Neural cell (in vitro differentiated cells): ENCODE data around the gene BNIPL. TPM values are rescaled to one million over a fixed set of nuclear protein-coding genes. Genes with fewer than 3 reads are reported as not detected.
A peak's percentile ranks its signal among the peaks of the same experiment; 100 is the strongest.

Experiments
- H2AFZ ChIP-seq: fragments of 200-600, 300-800 bp; sonication (generic), shearing (Covaris generic); 2 replicates; pipeline ENCODE4 v1.6.0; 2014; ENCODE audit warnings: low read depth, mild to moderate bottlenecking, antibody characterized with exemption, low read length, moderate library complexity
- H3F3A ChIP-seq: fragments of 200-600 bp; shearing (Covaris generic); 2 replicates; pipeline ENCODE4 v1.6.1; 2016; ENCODE audit warnings: mild to moderate bottlenecking, moderate library complexity, mixed read lengths, antibody characterized with exemption, low read length; ENCODE audit not compliant: insufficient read depth, poor library complexity, severe bottlenecking
- H3K27ac ChIP-seq: fragments of 200-600, 300-800 bp; sonication (generic), shearing (Covaris generic); 2 replicates; pipeline ENCODE4 v1.5.1; 2014; ENCODE audit warnings: mild to moderate bottlenecking, low read length, moderate library complexity
- H3K27me3 ChIP-seq: fragments of 300-800, 200-600 bp; sonication (generic), shearing (Covaris generic); 2 replicates; pipeline ENCODE4 v1.6.0; 2014; ENCODE audit warnings: mild to moderate bottlenecking, low read depth, low read length, moderate library complexity; ENCODE audit not compliant: insufficient read depth
- H3K36me3 ChIP-seq: fragments of 300-800, 200-600 bp; sonication (generic), shearing (Covaris generic); 2 replicates; pipeline ENCODE4 v1.5.1; 2014; ENCODE audit warnings: mild to moderate bottlenecking, antibody characterized with exemption, low read length, moderate library complexity; ENCODE audit not compliant: insufficient read depth
- H3K4me2 ChIP-seq: fragments of 300-800, 200-600 bp; sonication (generic), shearing (Covaris generic); 2 replicates; pipeline ENCODE4 v1.6.0; 2014; ENCODE audit warnings: mild to moderate bottlenecking, low read length
- H3K4me3 ChIP-seq: fragments of 300-800, 200-600 bp; sonication (generic), shearing (Covaris generic); 2 replicates; pipeline ENCODE4 v1.5.1; 2014; ENCODE audit warnings: mild to moderate bottlenecking, low read length, moderate library complexity
- H3K79me2 ChIP-seq: fragments of 200-600 bp; shearing (Covaris generic); replicated peaks from 2 replicates; pipeline ENCODE4 v1.6.0; 2014; ENCODE audit warnings: mild to moderate bottlenecking, low read length, moderate library complexity; ENCODE audit not compliant: insufficient read depth
- H3K9ac ChIP-seq: fragments of 300-800, 200-600 bp; sonication (generic), shearing (Covaris generic); 2 replicates; pipeline ENCODE4 v1.6.1; 2016; ENCODE audit warnings: mild to moderate bottlenecking, low read length, mixed read lengths
- H3K9me2 ChIP-seq: fragments of 200-600 bp; shearing (Covaris generic); 2 replicates; pipeline ENCODE4 v1.6.1; 2016; ENCODE audit warnings: mild to moderate bottlenecking, low read length, mixed read lengths; ENCODE audit not compliant: insufficient read depth
- H3K9me3 ChIP-seq: fragments of 200-600, 300-800 bp; sonication (generic), shearing (Covaris generic); 2 replicates; pipeline ENCODE4 v1.6.1; 2016; ENCODE audit warnings: mild to moderate bottlenecking, mixed run types, low read length, moderate library complexity, mixed read lengths
- H4K20me1 ChIP-seq: fragments of 200-600 bp; shearing (Covaris generic); 2 replicates; pipeline ENCODE4 v1.6.1; 2016; ENCODE audit warnings: mild to moderate bottlenecking, mixed run types; ENCODE audit not compliant: insufficient read depth
- CTCF ChIP-seq: fragments of 450-650 bp; IDR thresholded peaks from 2 replicates; pipeline ENCODE4 v1.5.1; 2014; ENCODE audit warnings: antibody characterized with exemption, mild to moderate bottlenecking, moderate library complexity; ENCODE audit not compliant: poor library complexity, severe bottlenecking
- EP300 ChIP-seq: fragments of 450-650 bp; conservative IDR thresholded peaks from 2 replicates; pipeline ENCODE4 v1.6.1; 2014; ENCODE audit warnings: antibody characterized with exemption, mild to moderate bottlenecking, moderate library complexity; ENCODE audit not compliant: poor library complexity, severe bottlenecking
- EZH2 ChIP-seq: fragments of 200-600, 300-800 bp; shearing (Covaris generic), sonication (generic); IDR thresholded peaks from 2 replicates; pipeline ENCODE4 v1.6.1; 2014; ENCODE audit warnings: antibody characterized with exemption, low read length, borderline replicate concordance, mild to moderate bottlenecking; ENCODE audit not compliant: insufficient read depth, poor library complexity, severe bottlenecking
- MXI1 ChIP-seq: fragments of 450-650 bp; conservative IDR thresholded peaks from 2 replicates; pipeline ENCODE4 v1.6.1; 2014; ENCODE audit warnings: antibody characterized with exemption, mild to moderate bottlenecking; ENCODE audit not compliant: poor library complexity, severe bottlenecking
- POLR2AphosphoS5 ChIP-seq: IDR thresholded peaks from 2 replicates; pipeline ENCODE4 v1.6.1; 2012
- RAD21 ChIP-seq: fragments of 450-650 bp; conservative IDR thresholded peaks from 2 replicates; pipeline ENCODE4 v1.6.1; 2014; ENCODE audit warnings: antibody characterized with exemption, mild to moderate bottlenecking, moderate library complexity
- SMC3 ChIP-seq: fragments of 450-650 bp; conservative IDR thresholded peaks from 2 replicates; pipeline ENCODE4 v1.6.1; 2014; ENCODE audit warnings: antibody characterized with exemption, mild to moderate bottlenecking, moderate library complexity; ENCODE audit not compliant: poor library complexity
- TAF1 ChIP-seq: IDR thresholded peaks from 2 replicates; pipeline ENCODE4 v1.6.1; 2012; ENCODE audit warnings: low read depth
- polyA plus RNA-seq: library from polyadenylated mRNA; depleted of rRNA; stranded (reverse); fragments of >200 nt; gene quantifications from 2 replicates; pipeline ENCODE4 v1.2.3, GENCODE V29; 2014
- TF ChIP-seq, protein P1 (sequence below): IDR thresholded peaks from 2 replicates; pipeline ENCODE4 v1.6.1; 2012; ENCODE audit warnings: borderline replicate concordance

Gene BNIPL
- polyA plus RNA-seq, 1 donor from 2014 or later, result 0.33 TPM

- Histone ChIP-seq H3K9me3 (no peaks in the 10 kb centered on the region), H3K36me3 (no peaks in the 10 kb centered on the region), H3K27ac (no peak overlapping the region), H3K4me2 (no peak overlapping the region), H2AFZ (no peak overlapping the region), H3K4me3 (peak overlapping the region; percentile 14), H3K9ac (no peak overlapping the region), H3K27me3 (no peaks in the 10 kb centered on the region), H4K20me1 (no peaks in the 10 kb centered on the region), H3F3A (no peaks in the 10 kb centered on the region), H3K79me2 (no peaks in the 10 kb centered on the region), H3K9me2 (no peaks in the 10 kb centered on the region)
- TF ChIP-seq SMC3 (no peak), MXI1 (no peak), EP300 (no peak), POLR2AphosphoS5 (no peak), TAF1 (no peak)
These were observed 13.1 kb downstream of the BNIPL start for GRCh38 chr1:151049458-151049857.

- no peaks in the 10 kb centered on the region for H3K79me2 ChIP-seq
- no peak for TF ChIP-seq EZH2
- no peak for TF ChIP-seq POLR2AphosphoS5
- TF ChIP-seq, protein P1, sequence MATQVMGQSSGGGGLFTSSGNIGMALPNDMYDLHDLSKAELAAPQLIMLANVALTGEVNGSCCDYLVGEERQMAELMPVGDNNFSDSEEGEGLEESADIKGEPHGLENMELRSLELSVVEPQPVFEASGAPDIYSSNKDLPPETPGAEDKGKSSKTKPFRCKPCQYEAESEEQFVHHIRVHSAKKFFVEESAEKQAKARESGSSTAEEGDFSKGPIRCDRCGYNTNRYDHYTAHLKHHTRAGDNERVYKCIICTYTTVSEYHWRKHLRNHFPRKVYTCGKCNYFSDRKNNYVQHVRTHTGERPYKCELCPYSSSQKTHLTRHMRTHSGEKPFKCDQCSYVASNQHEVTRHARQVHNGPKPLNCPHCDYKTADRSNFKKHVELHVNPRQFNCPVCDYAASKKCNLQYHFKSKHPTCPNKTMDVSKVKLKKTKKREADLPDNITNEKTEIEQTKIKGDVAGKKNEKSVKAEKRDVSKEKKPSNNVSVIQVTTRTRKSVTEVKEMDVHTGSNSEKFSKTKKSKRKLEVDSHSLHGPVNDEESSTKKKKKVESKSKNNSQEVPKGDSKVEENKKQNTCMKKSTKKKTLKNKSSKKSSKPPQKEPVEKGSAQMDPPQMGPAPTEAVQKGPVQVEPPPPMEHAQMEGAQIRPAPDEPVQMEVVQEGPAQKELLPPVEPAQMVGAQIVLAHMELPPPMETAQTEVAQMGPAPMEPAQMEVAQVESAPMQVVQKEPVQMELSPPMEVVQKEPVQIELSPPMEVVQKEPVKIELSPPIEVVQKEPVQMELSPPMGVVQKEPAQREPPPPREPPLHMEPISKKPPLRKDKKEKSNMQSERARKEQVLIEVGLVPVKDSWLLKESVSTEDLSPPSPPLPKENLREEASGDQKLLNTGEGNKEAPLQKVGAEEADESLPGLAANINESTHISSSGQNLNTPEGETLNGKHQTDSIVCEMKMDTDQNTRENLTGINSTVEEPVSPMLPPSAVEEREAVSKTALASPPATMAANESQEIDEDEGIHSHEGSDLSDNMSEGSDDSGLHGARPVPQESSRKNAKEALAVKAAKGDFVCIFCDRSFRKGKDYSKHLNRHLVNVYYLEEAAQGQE, result no peak
- TF ChIP-seq TAF1, result no peak
- no peak for TF ChIP-seq CTCF
- no peak for TF ChIP-seq RAD21
- no peak for TF ChIP-seq SMC3
- TF ChIP-seq MXI1, result no peak
- TF ChIP-seq EP300, result no peak
- H3K4me3 ChIP-seq, result peak overlapping the region; percentile 14
- H3F3A ChIP-seq, result no peaks in the 10 kb centered on the region
- H3K9me2 ChIP-seq, result no peaks in the 10 kb centered on the region
- no peaks in the 10 kb centered on the region for H3K27me3 ChIP-seq
- no peaks in the 10 kb centered on the region for H3K36me3 ChIP-seq
- no peak overlapping the region for H3K4me2 ChIP-seq
- H3K9me3 ChIP-seq, result no peaks in the 10 kb centered on the region
- H3K9ac ChIP-seq, result no peak overlapping the region
- H2AFZ ChIP-seq, result no peak overlapping the region
- H3K27ac ChIP-seq, result no peak overlapping the region
- H4K20me1 ChIP-seq, result no peaks in the 10 kb centered on the region
These were observed 13.8 kb downstream of the BNIPL start for GRCh38 chr1:151050051-151050688.
